GM19438 (cell line): ENCODE measurements around the gene CBFA2T3.

Experiments
- ATAC-seq: cut with Tn5 transposase; IDR thresholded peaks from one replicate; pipeline ENCODE4 v1.9.1; 2021; ENCODE audit warnings: low read depth; ENCODE audit not compliant: unreplicated experiment

Gene CBFA2T3

GRCh38 chr16:88826070-88826840, 150.8 kb downstream of the CBFA2T3 start:
- no peak for ATAC-seq

- no peak for ATAC-seq
Measured at GRCh38 chr16:88825146-88825545, 151.9 kb downstream of the CBFA2T3 start.
